Measurements from ENCODE around the gene FILIP1L.

DNA sequence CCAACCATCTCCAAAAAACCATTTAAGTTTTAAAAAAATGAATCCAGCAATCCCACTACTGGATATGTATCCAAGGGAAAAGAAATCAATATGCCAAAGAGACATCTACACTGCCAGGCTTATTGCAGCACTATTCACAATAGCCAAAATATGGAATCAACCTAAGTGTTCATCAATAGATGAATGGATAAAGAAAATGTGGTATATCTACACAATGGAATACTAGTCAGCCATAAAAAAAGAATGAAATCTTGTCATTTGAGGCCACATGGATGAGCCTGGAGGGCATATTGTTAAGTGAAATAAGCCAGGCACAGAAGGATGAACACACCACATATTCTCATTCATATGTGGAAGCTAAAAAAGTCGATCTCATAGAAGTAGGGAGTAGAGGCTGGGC is 136.1 kb downstream of the FILIP1L start:
- TF ChIP-seq SIN3A (IDR thresholded peaks at IDR 0.05; ENCODE audit: borderline replicate concordance, insufficient read depth, low read length) (no peak), POLR2AphosphoS5 (IDR thresholded peaks at IDR 0.05; ENCODE audit: low read depth, low read length) (no peak), TAF1 (IDR thresholded peaks at IDR 0.05; ENCODE audit: borderline replicate concordance, insufficient read depth, low read length) (no peak), FOXP2 (optimal IDR thresholded peaks at IDR 0.05; ENCODE audit: borderline replicate concordance, extremely low read depth, extremely low read length, insufficient read depth) (no peak)
- TF ChIP-seq, protein P1, sequence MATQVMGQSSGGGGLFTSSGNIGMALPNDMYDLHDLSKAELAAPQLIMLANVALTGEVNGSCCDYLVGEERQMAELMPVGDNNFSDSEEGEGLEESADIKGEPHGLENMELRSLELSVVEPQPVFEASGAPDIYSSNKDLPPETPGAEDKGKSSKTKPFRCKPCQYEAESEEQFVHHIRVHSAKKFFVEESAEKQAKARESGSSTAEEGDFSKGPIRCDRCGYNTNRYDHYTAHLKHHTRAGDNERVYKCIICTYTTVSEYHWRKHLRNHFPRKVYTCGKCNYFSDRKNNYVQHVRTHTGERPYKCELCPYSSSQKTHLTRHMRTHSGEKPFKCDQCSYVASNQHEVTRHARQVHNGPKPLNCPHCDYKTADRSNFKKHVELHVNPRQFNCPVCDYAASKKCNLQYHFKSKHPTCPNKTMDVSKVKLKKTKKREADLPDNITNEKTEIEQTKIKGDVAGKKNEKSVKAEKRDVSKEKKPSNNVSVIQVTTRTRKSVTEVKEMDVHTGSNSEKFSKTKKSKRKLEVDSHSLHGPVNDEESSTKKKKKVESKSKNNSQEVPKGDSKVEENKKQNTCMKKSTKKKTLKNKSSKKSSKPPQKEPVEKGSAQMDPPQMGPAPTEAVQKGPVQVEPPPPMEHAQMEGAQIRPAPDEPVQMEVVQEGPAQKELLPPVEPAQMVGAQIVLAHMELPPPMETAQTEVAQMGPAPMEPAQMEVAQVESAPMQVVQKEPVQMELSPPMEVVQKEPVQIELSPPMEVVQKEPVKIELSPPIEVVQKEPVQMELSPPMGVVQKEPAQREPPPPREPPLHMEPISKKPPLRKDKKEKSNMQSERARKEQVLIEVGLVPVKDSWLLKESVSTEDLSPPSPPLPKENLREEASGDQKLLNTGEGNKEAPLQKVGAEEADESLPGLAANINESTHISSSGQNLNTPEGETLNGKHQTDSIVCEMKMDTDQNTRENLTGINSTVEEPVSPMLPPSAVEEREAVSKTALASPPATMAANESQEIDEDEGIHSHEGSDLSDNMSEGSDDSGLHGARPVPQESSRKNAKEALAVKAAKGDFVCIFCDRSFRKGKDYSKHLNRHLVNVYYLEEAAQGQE (IDR thresholded peaks at IDR 0.05; ENCODE audit: insufficient read depth in 1 of 2, low read depth in 2 of 2, low read length in 2 of 2), result no peak
